Neuronal stem cell (in vitro differentiated cells): ENCODE measurements around the gene TNIK.

Source experiments
- DNase-seq: peaks from one replicate; pipeline ENCODE4 v3.0.0-alpha.2; 2013; ENCODE audit warnings: low spot score
- H2AFZ ChIP-seq: one replicate; pipeline ENCODE4 v1.6.1; 2013; ENCODE audit warnings: mild to moderate bottlenecking, low read length, inconsistent platforms
- H2AK5ac ChIP-seq: 2 replicates; pipeline ENCODE4 v1.6.1; 2013; ENCODE audit warnings: low read depth, mild to moderate bottlenecking, inconsistent platforms, low read length, moderate library complexity, mixed read lengths
- H2BK120ac ChIP-seq: 2 replicates; pipeline ENCODE4 v1.6.1; 2013; ENCODE audit warnings: low read depth, mild to moderate bottlenecking, inconsistent platforms, low read length, moderate library complexity, mixed read lengths
- H2BK12ac ChIP-seq: one replicate; pipeline ENCODE4 v1.6.1; 2013; ENCODE audit warnings: low read length, inconsistent platforms
- H2BK15ac ChIP-seq: 2 replicates; pipeline ENCODE4 v1.6.1; 2013; ENCODE audit warnings: mild to moderate bottlenecking, low read length, inconsistent platforms, mixed read lengths
- H2BK5ac ChIP-seq: one replicate; pipeline ENCODE4 v1.6.1; 2013; ENCODE audit warnings: inconsistent platforms, mild to moderate bottlenecking, low read length, moderate library complexity
- H3K14ac ChIP-seq: one replicate; pipeline ENCODE4 v1.6.1; 2013; ENCODE audit warnings: low read length, inconsistent platforms
- H3K18ac ChIP-seq: 2 replicates; pipeline ENCODE4 v1.6.1; 2013; ENCODE audit warnings: low read length, inconsistent platforms
- H3K23ac ChIP-seq: 2 replicates; pipeline ENCODE4 v1.6.1; 2013; ENCODE audit warnings: low read depth, mild to moderate bottlenecking, mixed read lengths, low read length, inconsistent platforms; ENCODE audit not compliant: poor library complexity
- H3K27ac ChIP-seq: replicated peaks from 3 replicates; pipeline ENCODE4 v1.5.1; 2013; ENCODE audit warnings: low read length, inconsistent platforms
- H3K27me3 ChIP-seq, 3 experiments: 2 replicates each; pipeline ENCODE4 v1.6.1; 2013; ENCODE audit warnings: low read length in 3 of 3, mild to moderate bottlenecking in 2 of 3, inconsistent platforms in 1 of 3, low read depth in 1 of 3, mixed read lengths in 1 of 3, moderate library complexity in 1 of 3; ENCODE audit not compliant: control insufficient read depth in 3 of 3, insufficient read depth in 3 of 3
- H3K36me3 ChIP-seq, 2 donors: replicated peaks in 1 of 2; 2 replicates each; pipeline ENCODE4 v1.6.1; 2013; ENCODE audit warnings: low read length in 2 of 2; ENCODE audit not compliant: control insufficient read depth in 2 of 2, insufficient read depth in 2 of 2
- H3K4ac ChIP-seq: 2 replicates; pipeline ENCODE4 v1.6.1; 2013; ENCODE audit warnings: inconsistent platforms, mild to moderate bottlenecking, low read length, moderate library complexity
- H3K4me1 ChIP-seq, 2 donors: 1 replicate in 1 of 2; 2 replicates in 1 of 2; pipeline ENCODE4 v1.6.1; 2013; ENCODE audit warnings: low read length in 2 of 2, low read depth in 1 of 2; ENCODE audit not compliant: control insufficient read depth in 2 of 2, insufficient read depth in 1 of 2
- H3K4me2 ChIP-seq: one replicate; pipeline ENCODE4 v1.6.1; 2013; ENCODE audit warnings: mild to moderate bottlenecking, low read length, inconsistent platforms; ENCODE audit not compliant: insufficient read depth, poor library complexity, severe bottlenecking
- H3K4me3 ChIP-seq, 2 donors: 2 replicates each; pipeline ENCODE4 v1.5.1; 2013; ENCODE audit warnings: low read length in 2 of 2, mild to moderate bottlenecking in 2 of 2, inconsistent platforms in 1 of 2, moderate library complexity in 1 of 2
- H3K79me1 ChIP-seq: one replicate; pipeline ENCODE4 v1.6.1; 2013; ENCODE audit warnings: low read depth, mild to moderate bottlenecking, inconsistent platforms, low read length, moderate library complexity
- H3K9ac ChIP-seq: one replicate; pipeline ENCODE4 v1.6.1; 2013; ENCODE audit warnings: mild to moderate bottlenecking, low read depth, low read length, inconsistent platforms; ENCODE audit not compliant: poor library complexity
- H3K9me3 ChIP-seq, 2 donors: replicated peaks in 1 of 2; 2 replicates each; pipeline versions ENCODE3 to v1.6.1; 2013; ENCODE audit warnings: low read length in 2 of 2, mild to moderate bottlenecking in 2 of 2, inconsistent platforms in 1 of 2, low read depth in 1 of 2, mixed read lengths in 1 of 2, moderate library complexity in 1 of 2; ENCODE audit not compliant: control insufficient read depth in 2 of 2, insufficient read depth in 1 of 2
- H4K8ac ChIP-seq: one replicate; pipeline ENCODE4 v1.6.1; 2013; ENCODE audit warnings: low read depth, mild to moderate bottlenecking, inconsistent platforms, low read length, moderate library complexity
- H4K91ac ChIP-seq: one replicate; pipeline ENCODE4 v1.6.1; 2013; ENCODE audit warnings: low read length, low read depth, mild to moderate bottlenecking, inconsistent platforms; ENCODE audit not compliant: poor library complexity
- WGBS, 2 donors: extraction: QIAGEN DNeasy Blood & Tissue Kit; methylation state at CpG; one replicate each; pipeline ENCODE4 v1.1.7; 2013; ENCODE audit warnings: missing lambda C conversion rate in 2 of 2, mixed read lengths in 1 of 2; ENCODE audit not compliant: insufficient read length in 2 of 2, insufficient replicate concordance in 1 of 2; ENCODE audit errors: extremely low coverage in 2 of 2; 5-methylcytosine and 5-hydroxymethylcytosine counted together

The TNIK gene

GRCh38 chr3:171028025-171028778, 432.0 kb downstream of the TNIK start:
- H3K36me3 ChIP-seq, result no peaks in the 10 kb centered on the region
- no peak overlapping the region for H3K23ac ChIP-seq
- no peak overlapping the region for H3K9ac ChIP-seq
- H2BK5ac ChIP-seq, result no peak overlapping the region
- no peak overlapping the region for H3K14ac ChIP-seq
- H3K4ac ChIP-seq, result no peak overlapping the region
- H3K4me2 ChIP-seq, result peak overlapping the region; percentile 47
- no peak overlapping the region for H2AK5ac ChIP-seq
- no peak overlapping the region for H4K8ac ChIP-seq
- H2AFZ ChIP-seq, result peak overlapping the region; percentile 76
- H2BK15ac ChIP-seq, result no peak overlapping the region
- no peak overlapping the region for H3K27ac ChIP-seq
- H3K79me1 ChIP-seq, result no peaks in the 10 kb centered on the region
- peaks cover 0 to 4% of the 10 kb centered on the region in 2 donors for H3K4me1 ChIP-seq
- H3K9me3 ChIP-seq, result no peaks in the 10 kb centered on the region
- H2BK120ac ChIP-seq, result no peak overlapping the region
- H3K27me3 ChIP-seq, result peaks cover 0 to 27% (median 6%) of the 10 kb centered on the region in 3 experiments
- peak; percentile 15 for DNase-seq
- peak overlapping the region in 1 of 2 donors; percentile 5 for H3K4me3 ChIP-seq
- no peak overlapping the region for H2BK12ac ChIP-seq
- peak overlapping the region; percentile 35 for H3K18ac ChIP-seq
- no CpG with 5 or more reads among the region's 39 CpGs for WGBS, 2 donors
- no peak overlapping the region for H4K91ac ChIP-seq

GRCh38 chr3:171026597-171027293, 433.5 kb downstream of the TNIK start, which contains the start of gene SLC2A2:
Gene SLC2A2 (minus strand): TSS chr3:171026720. CDS start chr3:171026670, 50 bp downstream.
- H3K23ac ChIP-seq, result no peak within 1 kb of the TSS
- no CpG with 5 or more reads among the region's 4 CpGs for WGBS, 2 donors
- no peak within 1 kb of the TSS for H2AFZ ChIP-seq
- H3K36me3 ChIP-seq, result no peaks in the 10 kb centered on the region
- H4K91ac ChIP-seq, result no peak within 1 kb of the TSS
- H3K27me3 ChIP-seq, result peaks cover 0 to 27% (median 6%) of the 10 kb centered on the region in 3 experiments
- no peaks in the 10 kb centered on the region for H3K9me3 ChIP-seq
- H2BK12ac ChIP-seq, result no peak within 1 kb of the TSS
- no peak within 1 kb of the TSS for H3K4me2 ChIP-seq
- H3K14ac ChIP-seq, result no peak within 1 kb of the TSS
- H4K8ac ChIP-seq, result no peak within 1 kb of the TSS
- no peak within 1 kb of the TSS for H2BK5ac ChIP-seq
- no peak within 1 kb of the TSS for H2BK120ac ChIP-seq
- H3K4me3 ChIP-seq, result no peak within 1 kb of the TSS
- no peak for DNase-seq
- no peak within 1 kb of the TSS for H3K18ac ChIP-seq
- H2AK5ac ChIP-seq, result no peak within 1 kb of the TSS
- H3K79me1 ChIP-seq, result no peaks in the 10 kb centered on the region
- no peak within 1 kb of the TSS for H3K9ac ChIP-seq
- H3K4me1 ChIP-seq, result peaks cover 0 to 4% of the 10 kb centered on the region in 2 donors
- no peak within 1 kb of the TSS for H3K27ac ChIP-seq
- no peak within 1 kb of the TSS for H2BK15ac ChIP-seq
- no peak within 1 kb of the TSS for H3K4ac ChIP-seq

GRCh38 chr3:171023566-171023965, 436.6 kb downstream of the TNIK start:
- Histone ChIP-seq H2BK15ac (no peak overlapping the region), H2BK5ac (no peak overlapping the region), H2BK12ac (no peak overlapping the region), H3K4me2 (no peak overlapping the region), H3K18ac (no peak overlapping the region), H3K27me3 (peaks cover 0 to 19% (median 3%) of the 10 kb centered on the region in 3 experiments), H3K9me3 (no peaks in the 10 kb centered on the region), H3K4ac (no peak overlapping the region), H2AFZ (no peak overlapping the region), H3K4me1 (peaks cover 0 to 4% of the 10 kb centered on the region in 2 donors), H4K8ac (no peak overlapping the region), H3K4me3 (no peak overlapping the region), H4K91ac (no peak overlapping the region), H3K79me1 (no peaks in the 10 kb centered on the region), H3K9ac (no peak overlapping the region), H2AK5ac (no peak overlapping the region), H2BK120ac (no peak overlapping the region), H3K36me3 (no peaks in the 10 kb centered on the region), H3K14ac (no peak overlapping the region), H3K23ac (no peak overlapping the region), H3K27ac (no peak overlapping the region)
- no peak for DNase-seq

- no CpG with 5 or more reads among the region's 4 CpGs for WGBS, 2 donors
- Histone ChIP-seq H3K23ac (no peak overlapping the region), H3K27ac (no peak overlapping the region), H3K14ac (no peak overlapping the region), H3K4me1 (no peaks in the 10 kb centered on the region), H2BK120ac (no peak overlapping the region), H3K36me3 (no peaks in the 10 kb centered on the region), H3K4me3 (no peak overlapping the region), H2AK5ac (no peak overlapping the region), H3K9ac (no peak overlapping the region), H3K18ac (no peak overlapping the region), H2AFZ (no peak overlapping the region), H4K8ac (no peak overlapping the region), H4K91ac (no peak overlapping the region), H3K27me3 (peaks cover 0 to 3% (median 0%) of the 10 kb centered on the region in 3 experiments), H2BK15ac (no peak overlapping the region), H3K4me2 (no peak overlapping the region), H3K9me3 (no peaks in the 10 kb centered on the region), H3K4ac (no peak overlapping the region), H2BK5ac (no peak overlapping the region), H2BK12ac (no peak overlapping the region), H3K79me1 (no peaks in the 10 kb centered on the region)
- no peak for DNase-seq
Measured at GRCh38 chr3:171021377-171021776, 438.8 kb downstream of the TNIK start.
